ENCODE measurements around the gene SF3B4. TPM values are rescaled to one million over a fixed set of nuclear protein-coding genes. Genes with fewer than 3 reads are reported as not detected.

SF3B4 gene
- total RNA-seq, 2 experiments from 2014 or later, result 16.7 to 70.4 TPM

DNA sequence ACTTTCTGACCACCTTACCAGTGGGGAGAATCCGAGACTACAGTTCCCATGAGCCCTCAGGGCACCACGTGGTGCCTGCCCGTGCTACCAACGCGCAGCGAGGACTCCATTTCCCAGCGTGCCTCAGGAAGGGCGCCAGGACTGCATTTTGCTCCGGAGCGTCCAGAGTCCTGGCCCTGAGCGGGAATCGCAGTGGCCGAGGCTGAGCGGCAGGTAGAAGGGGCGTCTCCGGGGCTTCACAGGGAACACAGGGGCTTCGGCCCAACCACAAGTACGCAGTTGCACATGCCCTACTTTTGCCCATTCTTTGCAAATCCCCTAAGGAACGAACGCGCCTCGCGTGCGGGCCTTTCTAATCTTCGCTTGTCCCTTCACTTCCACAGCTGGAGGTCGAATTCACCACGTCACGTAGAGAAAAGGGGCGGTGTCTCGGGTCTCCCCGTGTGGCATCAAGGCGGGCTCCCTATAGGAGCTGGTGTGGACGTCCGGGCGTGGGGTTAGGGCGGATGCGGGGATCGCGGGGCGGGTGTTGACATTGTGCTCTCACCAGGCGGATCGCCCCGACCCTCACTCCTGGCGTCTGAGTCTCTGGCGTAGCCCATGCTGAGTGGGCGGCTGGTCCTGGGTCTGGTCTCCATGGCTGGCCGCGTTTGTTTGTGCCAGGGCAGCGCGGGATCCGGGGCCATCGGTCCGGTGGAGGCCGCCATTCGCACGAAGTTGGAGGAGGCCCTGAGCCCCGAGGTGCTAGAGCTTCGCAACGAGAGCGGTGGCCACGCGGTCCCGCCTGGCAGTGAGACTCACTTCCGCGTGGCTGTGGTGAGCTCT is 27.9 kb downstream of the SF3B4 start, which contains the start of gene BOLA1:
TSS of gene BOLA1 (plus strand) at position 109 of the 825 bp plus-strand sequence. CDS start at position 601, 492 bp downstream.
- Histone ChIP-seq H3K4me3 (ENCODE audit: low read depth, low read length, poor library complexity, severe bottlenecking) (peak within 1 kb of the TSS; percentile 70), H3K27ac (ENCODE audit: low read depth, low read length, poor library complexity, severe bottlenecking) (no peak within 1 kb of the TSS), H4K20me1 (ENCODE audit: insufficient read depth, low read length) (no peaks in the 10 kb centered on the region), H3K9me2 (ENCODE audit: insufficient read depth, low read length) (no peaks in the 10 kb centered on the region), H3K4me1 (ENCODE audit: insufficient read depth, low read length, poor library complexity, severe bottlenecking) (peaks cover 8% of the 10 kb centered on the region), H3K36me3 (ENCODE audit: insufficient read depth, low read length) (no peaks in the 10 kb centered on the region), H3K4me2 (ENCODE audit: low read length) (peak within 1 kb of the TSS; percentile 82), H2AFZ (ENCODE audit: low read length) (peak within 1 kb of the TSS; percentile 97), H3K9me3 (ENCODE audit: low read length) (no peaks in the 10 kb centered on the region; the same call in 1 of the 2 replicates), H3K79me2 (ENCODE audit: insufficient read depth, low read depth, low read length) (no peaks in the 10 kb centered on the region)
- TF ChIP-seq, protein P1, sequence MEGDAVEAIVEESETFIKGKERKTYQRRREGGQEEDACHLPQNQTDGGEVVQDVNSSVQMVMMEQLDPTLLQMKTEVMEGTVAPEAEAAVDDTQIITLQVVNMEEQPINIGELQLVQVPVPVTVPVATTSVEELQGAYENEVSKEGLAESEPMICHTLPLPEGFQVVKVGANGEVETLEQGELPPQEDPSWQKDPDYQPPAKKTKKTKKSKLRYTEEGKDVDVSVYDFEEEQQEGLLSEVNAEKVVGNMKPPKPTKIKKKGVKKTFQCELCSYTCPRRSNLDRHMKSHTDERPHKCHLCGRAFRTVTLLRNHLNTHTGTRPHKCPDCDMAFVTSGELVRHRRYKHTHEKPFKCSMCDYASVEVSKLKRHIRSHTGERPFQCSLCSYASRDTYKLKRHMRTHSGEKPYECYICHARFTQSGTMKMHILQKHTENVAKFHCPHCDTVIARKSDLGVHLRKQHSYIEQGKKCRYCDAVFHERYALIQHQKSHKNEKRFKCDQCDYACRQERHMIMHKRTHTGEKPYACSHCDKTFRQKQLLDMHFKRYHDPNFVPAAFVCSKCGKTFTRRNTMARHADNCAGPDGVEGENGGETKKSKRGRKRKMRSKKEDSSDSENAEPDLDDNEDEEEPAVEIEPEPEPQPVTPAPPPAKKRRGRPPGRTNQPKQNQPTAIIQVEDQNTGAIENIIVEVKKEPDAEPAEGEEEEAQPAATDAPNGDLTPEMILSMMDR (conservative IDR thresholded peaks at IDR 0.05; ENCODE audit: low read length), result no peak
- no peak for TF ChIP-seq EZH2phosphoT487 (IDR thresholded peaks at IDR 0.05; ENCODE audit: borderline replicate concordance, low read depth, low read length)
- intact Hi-C loops (cut with micrococcal nuclease; ENCODE audit: unreplicated experiment), result no loop called here
- DNase-seq (ENCODE audit: low spot score), result peak; percentile 85
- no TSS peak for BruUV-seq (replicated peaks)
- ChIA-PET POLR2A (no interaction called here), CTCF (ENCODE audit: unreplicated experiment) (no interaction called here)

DNA sequence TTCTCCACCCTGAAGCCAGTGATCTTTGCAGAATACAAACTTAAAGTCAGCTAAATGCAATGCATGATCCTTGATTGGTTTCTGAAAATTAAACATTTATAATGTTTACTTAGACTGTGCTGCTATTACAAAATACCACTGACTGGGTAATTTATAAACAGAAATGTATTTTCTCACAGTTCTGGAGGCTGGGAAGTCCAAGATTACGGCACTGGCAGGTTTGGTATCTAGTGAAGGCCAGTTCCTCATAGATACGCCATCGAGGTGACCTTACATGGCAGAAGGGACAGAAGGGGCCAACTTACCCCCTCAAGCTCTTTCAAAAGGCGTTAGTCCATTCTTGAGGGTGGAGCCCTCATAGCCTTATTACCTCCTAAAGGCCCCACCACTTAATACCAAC is 31.0 kb downstream of the SF3B4 start:
- BruUV-seq (replicated peaks), result no TSS peak
- Histone ChIP-seq H3K36me3 (ENCODE audit: insufficient read depth, low read length) (no peaks in the 10 kb centered on the region), H3K27ac (ENCODE audit: low read depth, low read length, poor library complexity, severe bottlenecking) (no peak overlapping the region), H3K9me2 (ENCODE audit: insufficient read depth, low read length) (no peaks in the 10 kb centered on the region), H2AFZ (ENCODE audit: low read length) (no peak overlapping the region), H3K4me2 (ENCODE audit: low read length) (no peak overlapping the region), H4K20me1 (ENCODE audit: insufficient read depth, low read length) (no peaks in the 10 kb centered on the region), H3K4me1 (ENCODE audit: insufficient read depth, low read length, poor library complexity, severe bottlenecking) (peaks cover 8% of the 10 kb centered on the region), H3K79me2 (ENCODE audit: insufficient read depth, low read depth, low read length) (no peaks in the 10 kb centered on the region), H3K4me3 (ENCODE audit: low read depth, low read length, poor library complexity, severe bottlenecking) (no peak overlapping the region), H3K9me3 (ENCODE audit: low read length) (no peaks in the 10 kb centered on the region; the same call in 1 of the 2 replicates)
- TF ChIP-seq EZH2phosphoT487 (IDR thresholded peaks at IDR 0.05; ENCODE audit: borderline replicate concordance, low read depth, low read length), result no peak
- TF ChIP-seq, protein P1 (conservative IDR thresholded peaks at IDR 0.05; ENCODE audit: low read length), result no peak
- intact Hi-C loops (cut with micrococcal nuclease; ENCODE audit: unreplicated experiment), result no loop called here
- ChIA-PET POLR2A (no interaction called here), CTCF (ENCODE audit: unreplicated experiment) (no interaction called here)
- DNase-seq (ENCODE audit: low spot score), result no peak

DNA sequence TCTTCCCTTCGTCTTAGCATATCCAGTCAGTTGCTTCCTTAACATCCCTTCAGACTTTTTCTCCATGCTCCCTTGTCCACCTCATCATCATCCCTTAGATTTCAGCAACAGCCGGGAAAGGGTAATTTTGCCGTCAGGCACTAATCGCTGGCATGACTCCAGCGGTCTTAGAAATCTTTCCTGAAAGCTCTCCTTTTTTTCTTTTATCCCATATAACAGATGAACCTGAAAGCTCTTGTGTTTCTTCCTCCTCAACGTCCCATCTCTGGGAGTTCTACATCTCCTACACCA is 38.7 kb downstream of the SF3B4 start:
- H2AFZ ChIP-seq (ENCODE audit: low read length), result peak overlapping the region; percentile 22; the same call in 1 of the 2 replicates
- POLR2A ChIA-PET, result interaction anchor here (0.7 to 6.0 kb wide), 8 partner anchors 39 to 373 kb away, joined by 3 to 37 read pairs (median 4); partner anchors contain the start of gene SF3B4
- H3K36me3 ChIP-seq (ENCODE audit: insufficient read depth, low read length), result peaks cover 3% of the 10 kb centered on the region; the same call in 1 of the 2 replicates
- no TSS peak for BruUV-seq (replicated peaks)
- H3K9me2 ChIP-seq (ENCODE audit: insufficient read depth, low read length), result no peaks in the 10 kb centered on the region
- peaks cover 35% of the 10 kb centered on the region for H3K4me1 ChIP-seq (ENCODE audit: insufficient read depth, low read length, poor library complexity, severe bottlenecking)
- no peaks in the 10 kb centered on the region for H3K9me3 ChIP-seq (ENCODE audit: low read length)
- peak overlapping the region; percentile 85 for H3K4me3 ChIP-seq (ENCODE audit: low read depth, low read length, poor library complexity, severe bottlenecking)
- intact Hi-C loops (cut with micrococcal nuclease; ENCODE audit: unreplicated experiment), result loop anchor here (1.0 to 10.0 kb wide), 3 partner anchors 38 to 276 kb away; partner anchors contain the start of gene SF3B4
- H4K20me1 ChIP-seq (ENCODE audit: insufficient read depth, low read length), result no peaks in the 10 kb centered on the region
- peak overlapping the region; percentile 98 for H3K27ac ChIP-seq (ENCODE audit: low read depth, low read length, poor library complexity, severe bottlenecking)
- H3K4me2 ChIP-seq (ENCODE audit: low read length), result peak overlapping the region; percentile 76
- TF ChIP-seq EZH2phosphoT487 (IDR thresholded peaks at IDR 0.05; ENCODE audit: borderline replicate concordance, low read depth, low read length), result no peak
- TF ChIP-seq, protein P1 (conservative IDR thresholded peaks at IDR 0.05; ENCODE audit: low read length), result no peak
- CTCF ChIA-PET (ENCODE audit: unreplicated experiment), result no interaction called here
- H3K79me2 ChIP-seq (ENCODE audit: insufficient read depth, low read depth, low read length), result 0 out of 2 replicates have a peak, but pooled peaks cover 2% of the 10 kb centered on the region
- no peak for DNase-seq (ENCODE audit: low spot score)
